NB4 (cell line): ENCODE data around the gene ADGRB3.

Experiments
- DNase-seq: peaks from one replicate; pipeline ENCODE4 v3.0.0; 2010; ENCODE audit warnings: low read depth
- H3K4me3 ChIP-seq: one replicate; pipeline ENCODE4 v1.5.1; 2011; ENCODE audit warnings: mild to moderate bottlenecking, low read depth, low read length, moderate library complexity
- MYC ChIP-seq: IDR thresholded peaks from 2 replicates; pipeline ENCODE4 v1.6.1; 2011; ENCODE audit warnings: low read depth, low read length
- POLR2A ChIP-seq: IDR thresholded peaks from 2 replicates; pipeline ENCODE4 v1.6.1; 2011; ENCODE audit warnings: mild to moderate bottlenecking; ENCODE audit not compliant: insufficient read length; ENCODE audit errors: extremely low read depth
- TF ChIP-seq, protein P1 (sequence below): IDR thresholded peaks from 2 replicates; pipeline ENCODE4 v1.6.1; 2011; ENCODE audit warnings: low read depth, low read length
- TF ChIP-seq, protein P2 (sequence below): IDR thresholded peaks from one replicate; pipeline ENCODE4 v1.5.1; 2012; ENCODE audit warnings: low read depth, low read length

ADGRB3 gene

DNA sequence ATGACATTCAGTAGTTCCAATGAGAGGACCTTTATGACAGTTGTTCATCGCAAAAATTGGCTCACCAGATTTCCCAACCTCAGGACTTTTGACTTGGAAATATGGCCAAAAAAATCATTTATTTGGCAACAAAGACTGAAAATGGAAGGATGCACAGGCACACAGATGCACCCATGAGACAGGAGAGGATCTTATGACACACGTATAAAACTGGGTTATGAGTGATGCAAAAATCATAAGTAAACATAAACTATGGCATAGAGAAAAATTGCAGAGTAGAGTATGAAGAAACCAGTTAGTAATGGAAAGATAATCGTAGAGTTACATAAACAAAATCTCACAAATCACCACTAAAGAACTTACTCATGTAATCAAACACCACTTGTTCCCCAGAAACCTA is 546.9 kb downstream of the ADGRB3 start:
- H3K4me3 ChIP-seq = no peak overlapping the region
- no peak for DNase-seq
- no peak for TF ChIP-seq MYC
- TF ChIP-seq, protein P1, sequence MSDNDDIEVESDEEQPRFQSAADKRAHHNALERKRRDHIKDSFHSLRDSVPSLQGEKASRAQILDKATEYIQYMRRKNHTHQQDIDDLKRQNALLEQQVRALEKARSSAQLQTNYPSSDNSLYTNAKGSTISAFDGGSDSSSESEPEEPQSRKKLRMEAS = no peak
- no peak for TF ChIP-seq POLR2A
- TF ChIP-seq, protein P2, sequence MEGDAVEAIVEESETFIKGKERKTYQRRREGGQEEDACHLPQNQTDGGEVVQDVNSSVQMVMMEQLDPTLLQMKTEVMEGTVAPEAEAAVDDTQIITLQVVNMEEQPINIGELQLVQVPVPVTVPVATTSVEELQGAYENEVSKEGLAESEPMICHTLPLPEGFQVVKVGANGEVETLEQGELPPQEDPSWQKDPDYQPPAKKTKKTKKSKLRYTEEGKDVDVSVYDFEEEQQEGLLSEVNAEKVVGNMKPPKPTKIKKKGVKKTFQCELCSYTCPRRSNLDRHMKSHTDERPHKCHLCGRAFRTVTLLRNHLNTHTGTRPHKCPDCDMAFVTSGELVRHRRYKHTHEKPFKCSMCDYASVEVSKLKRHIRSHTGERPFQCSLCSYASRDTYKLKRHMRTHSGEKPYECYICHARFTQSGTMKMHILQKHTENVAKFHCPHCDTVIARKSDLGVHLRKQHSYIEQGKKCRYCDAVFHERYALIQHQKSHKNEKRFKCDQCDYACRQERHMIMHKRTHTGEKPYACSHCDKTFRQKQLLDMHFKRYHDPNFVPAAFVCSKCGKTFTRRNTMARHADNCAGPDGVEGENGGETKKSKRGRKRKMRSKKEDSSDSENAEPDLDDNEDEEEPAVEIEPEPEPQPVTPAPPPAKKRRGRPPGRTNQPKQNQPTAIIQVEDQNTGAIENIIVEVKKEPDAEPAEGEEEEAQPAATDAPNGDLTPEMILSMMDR = no peak

DNA sequence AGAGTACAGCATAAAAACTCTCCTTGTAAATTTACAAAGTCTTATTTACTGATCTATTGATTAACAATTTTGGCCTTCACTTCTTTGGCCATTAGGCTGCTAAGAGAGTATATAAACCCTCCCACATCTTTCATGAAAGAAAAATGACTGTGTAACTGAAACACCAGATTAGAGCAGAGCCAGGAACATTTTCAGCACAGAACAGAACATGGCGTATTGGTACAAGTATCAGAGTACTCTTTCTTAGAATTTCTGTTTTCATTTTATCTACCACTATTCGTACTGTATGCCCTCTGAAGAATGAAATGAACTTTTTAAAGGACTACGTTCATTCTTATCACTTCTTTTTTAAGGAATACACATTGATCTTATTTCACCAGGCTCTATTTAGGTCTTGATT is 550.2 kb downstream of the ADGRB3 start:
- TF ChIP-seq POLR2A (no peak), MYC (no peak)
- TF ChIP-seq, protein P2 = no peak
- TF ChIP-seq, protein P1 = no peak
- no peak for DNase-seq
- H3K4me3 ChIP-seq = no peak overlapping the region

DNA sequence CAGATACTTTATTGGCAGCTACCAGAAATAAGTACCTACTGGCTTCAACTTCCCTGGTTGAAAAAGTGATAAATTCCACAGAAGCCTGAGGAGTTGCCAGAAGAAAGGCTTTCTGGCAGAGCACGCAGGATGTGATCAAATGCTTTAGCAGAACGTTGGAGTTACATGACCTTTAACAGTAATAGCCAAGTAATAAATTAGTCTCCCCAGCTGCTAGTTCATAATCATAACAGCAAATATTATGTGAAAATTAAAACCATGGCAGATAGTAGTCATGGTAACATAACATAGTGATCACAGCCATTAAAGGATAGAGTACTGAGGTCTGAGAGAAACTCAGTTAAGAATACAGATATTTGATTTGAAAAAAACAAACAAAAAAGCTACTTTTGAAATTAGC is 567.7 kb downstream of the ADGRB3 start:
- TF ChIP-seq, protein P2 = no peak
- TF ChIP-seq, protein P1 = no peak
- TF ChIP-seq POLR2A (no peak), MYC (no peak)
- DNase-seq = no peak
- H3K4me3 ChIP-seq = no peak overlapping the region

DNA sequence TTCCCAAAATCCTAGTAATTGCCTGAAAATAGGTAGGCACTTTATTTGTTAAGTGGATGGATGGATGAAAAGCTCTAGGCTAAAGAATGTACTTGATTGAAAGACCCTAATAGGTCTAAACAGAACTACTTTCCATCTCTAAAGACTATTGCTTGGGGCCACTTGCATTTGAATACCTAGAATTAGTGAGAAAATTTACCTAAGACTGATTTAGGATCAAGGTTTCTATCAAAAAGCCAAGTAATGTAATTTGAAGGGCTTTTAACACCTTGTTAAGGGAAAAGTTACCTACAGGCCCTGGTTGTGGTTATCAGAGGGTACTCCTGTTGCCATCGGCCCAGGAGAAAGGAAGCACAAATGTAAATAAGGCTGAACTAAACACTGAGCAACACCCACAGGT is 581.0 kb downstream of the ADGRB3 start:
- H3K4me3 ChIP-seq = no peak overlapping the region
- no peak for DNase-seq
- TF ChIP-seq POLR2A (no peak), MYC (no peak)
- TF ChIP-seq, protein P2 = no peak
- TF ChIP-seq, protein P1 = no peak

DNA sequence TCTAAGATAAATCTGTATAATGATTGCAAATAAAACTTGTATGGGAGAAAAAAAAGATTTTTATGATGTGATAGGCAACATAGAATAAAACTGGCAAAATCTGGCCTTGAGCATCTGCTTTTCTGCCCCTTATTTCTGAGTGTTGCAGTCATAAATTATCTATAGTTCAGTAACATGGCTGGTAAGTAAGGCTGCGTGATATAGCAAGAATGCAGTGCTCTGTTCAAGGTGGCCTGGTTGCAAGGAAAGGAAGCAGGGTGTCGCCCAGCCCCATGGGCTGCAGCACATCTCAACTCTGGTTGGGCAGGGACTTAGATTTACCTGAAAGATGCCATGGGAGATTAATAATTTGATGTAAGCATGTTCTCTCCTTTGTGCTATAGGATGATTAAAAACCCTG is 582.3 kb downstream of the ADGRB3 start:
- no peak for DNase-seq
- no peak for TF ChIP-seq MYC
- TF ChIP-seq, protein P1 = no peak
- TF ChIP-seq POLR2A = no peak
- TF ChIP-seq, protein P2 = no peak
- H3K4me3 ChIP-seq = no peak overlapping the region

DNA sequence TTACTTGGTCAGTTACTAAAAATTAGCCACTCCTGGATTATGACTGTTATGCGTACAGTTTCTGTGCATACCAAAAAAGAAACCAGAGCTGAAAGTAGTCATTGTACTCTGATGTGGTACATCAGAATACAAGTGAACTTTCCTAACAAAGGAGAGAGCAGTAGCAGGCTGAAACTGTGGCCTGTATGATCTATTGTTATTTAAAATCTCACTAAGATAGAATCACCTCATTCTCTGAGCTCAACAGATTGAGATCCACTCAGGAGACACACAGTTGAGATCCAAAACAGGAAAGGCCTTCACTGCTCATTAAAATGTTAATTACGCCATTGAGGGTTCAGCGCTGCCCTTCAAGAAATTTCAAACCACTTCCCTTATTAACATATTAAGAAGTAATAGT is 585.3 kb downstream of the ADGRB3 start:
- no peak overlapping the region for H3K4me3 ChIP-seq
- no peak for DNase-seq

More for the DNA sequence above, 585.3 kb downstream of the ADGRB3 start:
- no peak for TF ChIP-seq POLR2A
- TF ChIP-seq, protein P1 = no peak
- no peak for TF ChIP-seq MYC
- TF ChIP-seq, protein P2 = no peak
